ENCODE measurements around the gene USP35.
"Not testable (repeated sequence)": the region's sequence is repeated elsewhere in the genome, so short reads cannot be mapped to it uniquely, and the experiment has no call there.

The USP35 gene

GRCh38 chr11:78220218-78221157 lies 31.8 kb downstream of the USP35 start:
- H3K27me3 Mint-ChIP-seq = no peaks in the 10 kb centered on the region
- peak overlapping the region in 1 of 2 donors; percentile 46 for H3K27ac Mint-ChIP-seq
- no peak for ATAC-seq (replicated peaks)
- DNase-seq = no peak
- H3K4me3 Mint-ChIP-seq = no peak overlapping the region
- no peaks in the 10 kb centered on the region for H3K9me3 Mint-ChIP-seq
- H3K36me3 Mint-ChIP-seq (ENCODE audit: insufficient read depth) = peaks cover 8% of the 10 kb centered on the region
- peaks cover 0 to 5% of the 10 kb centered on the region in 2 donors for H3K4me1 Mint-ChIP-seq (ENCODE audit: low read depth in 2 of 2)

GRCh38 chr11:78221396-78222315 lies 32.9 kb downstream of the USP35 start:
- Mint-ChIP-seq H3K4me3 (no peak overlapping the region), H3K36me3 (ENCODE audit: insufficient read depth) (peaks cover 8% of the 10 kb centered on the region), H3K9me3 (no peaks in the 10 kb centered on the region), H3K27me3 (no peaks in the 10 kb centered on the region), H3K4me1 (ENCODE audit: low read depth in 2 of 2) (peaks cover 0 to 5% of the 10 kb centered on the region in 2 donors), H3K27ac (no peak overlapping the region)
- DNase-seq (no peak), ATAC-seq (replicated peaks) (no peak)

DNA sequence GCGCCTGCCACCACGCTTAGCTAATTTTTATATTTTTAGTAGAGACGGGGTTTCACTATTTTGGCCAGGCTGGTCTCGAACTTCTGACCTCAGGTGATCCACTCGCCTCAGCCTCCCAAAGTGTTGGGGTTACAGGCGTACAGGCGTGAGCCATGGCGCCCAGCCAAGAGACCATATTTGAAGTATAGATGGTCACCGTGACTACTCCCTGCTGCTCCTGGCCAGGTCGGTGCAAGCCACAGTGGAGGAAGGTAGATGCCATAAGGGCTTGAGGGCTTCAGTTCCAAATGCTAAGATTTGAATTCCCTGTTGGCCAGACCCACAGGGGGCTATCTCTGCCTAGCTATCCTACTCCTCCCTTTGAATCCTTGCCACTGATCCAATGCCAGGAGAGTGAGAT lies 34.0 kb downstream of the USP35 start:
- not testable (repeated sequence) for DNase-seq; H3K27ac Mint-ChIP-seq; H3K36me3 Mint-ChIP-seq (ENCODE audit: insufficient read depth); H3K27me3 Mint-ChIP-seq; H3K4me1 Mint-ChIP-seq (ENCODE audit: low read depth in 2 of 2); H3K4me3 Mint-ChIP-seq; H3K9me3 Mint-ChIP-seq; ATAC-seq (replicated peaks)

DNA sequence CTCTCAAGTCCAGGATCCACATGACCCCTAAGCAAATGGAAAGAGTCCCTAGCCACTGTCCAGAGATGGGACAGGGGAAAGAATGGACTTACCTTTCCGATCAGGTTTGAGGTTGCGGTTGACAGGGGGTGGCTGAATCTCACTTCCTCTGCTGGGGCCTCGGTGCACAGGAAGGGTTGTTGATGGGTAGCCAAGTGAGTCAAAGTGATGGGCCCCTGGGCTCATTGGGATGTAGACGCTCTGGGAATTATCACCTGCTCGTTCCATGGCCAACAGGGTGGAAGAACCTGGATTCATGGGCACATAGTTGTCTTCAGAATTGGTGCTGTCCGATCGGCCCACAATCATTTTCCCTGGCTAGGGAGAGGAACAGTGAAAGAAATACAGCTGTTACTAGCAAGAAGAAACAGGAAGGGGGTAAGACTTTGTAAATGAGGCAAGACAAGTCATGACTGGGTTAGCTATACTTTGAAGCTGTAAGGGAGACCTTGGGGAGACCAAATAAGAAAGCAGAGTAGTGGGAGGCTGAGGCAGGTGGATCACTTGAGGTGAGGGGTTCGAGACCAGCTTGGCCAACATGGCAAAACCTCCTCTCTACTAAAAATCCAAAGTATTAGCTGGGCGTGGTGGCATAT lies 34.7 kb downstream of the USP35 start:
- ATAC-seq (replicated peaks) = no peak
- H3K4me3 Mint-ChIP-seq = no peak overlapping the region
- H3K36me3 Mint-ChIP-seq (ENCODE audit: insufficient read depth) = peaks cover 8% of the 10 kb centered on the region
- H3K27me3 Mint-ChIP-seq = no peaks in the 10 kb centered on the region
- DNase-seq = no peak
- no peaks in the 10 kb centered on the region for H3K9me3 Mint-ChIP-seq
- H3K4me1 Mint-ChIP-seq (ENCODE audit: low read depth in 2 of 2) = peaks cover 0 to 3% of the 10 kb centered on the region in 2 donors
- H3K27ac Mint-ChIP-seq = peak overlapping the region in 1 of 2 donors; percentile 20

DNA sequence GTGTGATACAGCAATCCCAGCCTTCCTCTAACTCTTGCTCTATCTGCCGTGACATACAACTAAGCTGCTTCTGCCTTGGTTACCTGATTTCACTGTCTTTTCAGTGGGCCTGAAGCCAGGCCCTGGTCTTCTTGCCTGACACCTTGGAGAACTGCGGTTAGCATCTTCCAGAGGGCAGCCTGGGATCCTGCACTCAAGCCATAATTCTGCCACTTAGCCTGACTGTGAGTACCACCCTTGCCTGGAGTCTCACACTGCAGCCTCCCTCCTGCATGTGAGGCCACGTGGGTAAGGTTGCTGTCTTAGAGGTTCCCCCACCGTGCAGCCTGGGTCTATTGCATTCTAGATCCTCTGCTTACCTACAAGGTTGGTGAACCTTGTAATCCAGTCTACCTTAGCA lies 35.8 kb downstream of the USP35 start:
- Mint-ChIP-seq H3K27me3 (no peaks in the 10 kb centered on the region), H3K4me1 (ENCODE audit: low read depth in 2 of 2) (peaks cover 0 to 3% of the 10 kb centered on the region in 2 donors), H3K27ac (no peak overlapping the region), H3K36me3 (ENCODE audit: insufficient read depth) (peaks cover 14% of the 10 kb centered on the region), H3K9me3 (no peaks in the 10 kb centered on the region), H3K4me3 (no peak overlapping the region)
- DNase-seq (no peak), ATAC-seq (replicated peaks) (no peak)

GRCh38 chr11:78224906-78225420 lies 36.2 kb downstream of the USP35 start:
- Mint-ChIP-seq H3K36me3 (ENCODE audit: insufficient read depth) (peaks cover 14% of the 10 kb centered on the region), H3K9me3 (no peaks in the 10 kb centered on the region), H3K4me1 (ENCODE audit: low read depth in 2 of 2) (peaks cover 0 to 3% of the 10 kb centered on the region in 2 donors), H3K4me3 (no peak overlapping the region), H3K27ac (no peak overlapping the region), H3K27me3 (no peaks in the 10 kb centered on the region)
- DNase-seq = no peak
- ATAC-seq (replicated peaks) = no peak

- H3K27ac Mint-ChIP-seq = no peak overlapping the region
- H3K36me3 Mint-ChIP-seq (ENCODE audit: insufficient read depth) = peaks cover 11% of the 10 kb centered on the region
- H3K4me1 Mint-ChIP-seq (ENCODE audit: low read depth in 2 of 2) = peaks cover 0 to 3% of the 10 kb centered on the region in 2 donors
Measured at GRCh38 chr11:78226684-78227680, 38.3 kb downstream of the USP35 start.

DNA sequence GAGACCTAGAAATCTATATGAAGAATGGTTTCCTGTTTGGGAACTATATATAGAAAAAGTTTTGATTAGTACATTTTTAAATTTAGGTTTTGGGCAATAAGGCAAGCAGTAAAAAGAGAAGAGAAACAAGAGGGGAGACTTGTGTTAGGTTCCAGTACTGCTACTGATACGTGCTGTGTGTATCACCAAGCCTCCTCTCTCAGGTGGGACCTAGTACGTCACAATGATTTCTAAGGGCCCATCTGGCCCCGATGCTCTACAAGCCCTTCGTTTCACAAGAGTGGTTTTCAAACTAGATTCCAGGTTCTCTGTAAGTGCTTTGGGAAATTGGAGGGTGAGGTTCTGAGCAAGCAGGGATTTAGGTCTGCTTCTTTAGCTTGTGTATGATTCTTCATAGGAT lies 39.2 kb downstream of the USP35 start:
- DNase-seq (no peak), ATAC-seq (replicated peaks) (no peak)
- no peak overlapping the region for H3K27ac Mint-ChIP-seq
- no peaks in the 10 kb centered on the region for H3K27me3 Mint-ChIP-seq
- peaks cover 0 to 3% of the 10 kb centered on the region in 2 donors for H3K4me1 Mint-ChIP-seq (ENCODE audit: low read depth in 2 of 2)
- peaks cover 11% of the 10 kb centered on the region for H3K36me3 Mint-ChIP-seq (ENCODE audit: insufficient read depth)
- H3K4me3 Mint-ChIP-seq = no peak overlapping the region
- no peaks in the 10 kb centered on the region for H3K9me3 Mint-ChIP-seq

More at GRCh38 chr11:78226684-78227680, 38.3 kb downstream of the USP35 start:
- DNase-seq = no peak
- Mint-ChIP-seq H3K27me3 (no peaks in the 10 kb centered on the region), H3K4me3 (no peak overlapping the region), H3K9me3 (no peaks in the 10 kb centered on the region)
- no peak for ATAC-seq (replicated peaks)

DNA sequence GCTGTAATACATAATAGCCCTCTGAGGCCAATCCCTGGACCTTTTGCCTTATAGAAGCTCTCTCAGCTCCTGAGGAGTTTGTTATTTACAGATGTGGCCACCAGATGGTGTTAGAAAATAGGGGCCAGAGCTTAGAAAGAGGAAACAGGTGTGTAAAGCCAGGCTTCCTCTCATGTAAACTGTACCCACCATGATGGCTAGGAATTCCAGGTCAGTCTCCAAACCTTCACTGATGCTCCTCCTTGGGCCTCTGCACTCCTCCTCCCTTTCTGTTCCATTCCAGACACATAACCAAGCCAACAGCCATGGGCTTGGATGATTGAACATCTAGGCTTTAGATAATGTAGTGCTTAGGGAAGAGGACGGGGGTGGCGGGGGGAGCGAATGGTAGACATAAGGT lies 39.7 kb downstream of the USP35 start:
- Mint-ChIP-seq H3K4me3 (no peak overlapping the region), H3K27ac (peak overlapping the region in 1 of 2 donors; percentile 18), H3K9me3 (no peaks in the 10 kb centered on the region), H3K36me3 (ENCODE audit: insufficient read depth) (peaks cover 11% of the 10 kb centered on the region), H3K4me1 (ENCODE audit: low read depth in 2 of 2) (peaks cover 0 to under 1% of the 10 kb centered on the region in 2 donors), H3K27me3 (no peaks in the 10 kb centered on the region)
- DNase-seq = peak in 1 of 3 experiments; percentile 6
- peak; percentile 47 for ATAC-seq (replicated peaks)

DNA sequence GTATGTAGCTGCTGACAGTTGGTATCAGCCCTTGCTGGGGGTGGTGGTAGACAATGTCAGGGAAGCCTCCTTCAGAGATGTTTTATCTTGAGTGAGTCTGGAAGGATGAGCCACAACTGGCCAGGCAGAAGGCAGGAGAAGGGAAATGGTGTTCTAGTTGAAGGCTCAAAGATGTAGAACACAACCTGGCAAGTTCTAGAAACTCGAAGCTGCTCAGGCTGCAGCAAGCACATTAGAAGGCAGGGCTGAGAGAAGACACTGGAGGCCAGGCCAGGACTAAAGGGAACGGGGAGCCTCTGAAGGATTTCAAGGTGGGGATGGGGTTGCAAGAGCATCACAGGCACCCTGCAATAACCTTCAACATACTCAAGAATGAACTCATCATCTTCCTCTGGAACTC lies 40.4 kb downstream of the USP35 start:
- Mint-ChIP-seq H3K36me3 (ENCODE audit: insufficient read depth) (peaks cover 9% of the 10 kb centered on the region), H3K9me3 (no peaks in the 10 kb centered on the region), H3K27me3 (no peaks in the 10 kb centered on the region), H3K4me3 (no peak overlapping the region), H3K4me1 (ENCODE audit: low read depth in 2 of 2) (no peaks in the 10 kb centered on the region), H3K27ac (peak overlapping the region in 1 of 2 donors; percentile 18)
- ATAC-seq (replicated peaks) = no peak
- DNase-seq = no peak

GRCh38 chr11:78230161-78230877 lies 41.6 kb downstream of the USP35 start:
- no peak for DNase-seq
- H3K27ac Mint-ChIP-seq = peak overlapping the region in 1 of 2 donors; percentile 2
- no peaks in the 10 kb centered on the region for H3K9me3 Mint-ChIP-seq
- H3K4me3 Mint-ChIP-seq = no peak overlapping the region
- no peaks in the 10 kb centered on the region for H3K27me3 Mint-ChIP-seq
- no peaks in the 10 kb centered on the region for H3K4me1 Mint-ChIP-seq (ENCODE audit: low read depth in 2 of 2)
- no peak for ATAC-seq (replicated peaks)
- H3K36me3 Mint-ChIP-seq (ENCODE audit: insufficient read depth) = peaks cover 5% of the 10 kb centered on the region

Measured in effector memory CD8-positive, alpha-beta T cell (primary cell).